Measurements from ENCODE around the gene PIGX. TPM values are rescaled to one million over a fixed set of nuclear protein-coding genes. Genes with fewer than 3 reads are reported as not detected.
"Not testable (repeated sequence)": the region's sequence is repeated elsewhere in the genome, so short reads cannot be mapped to it uniquely, and the experiment has no call there.

Gene PIGX
- total RNA-seq, 1 donor from 2014 or later = 35.1 TPM

- DNase-seq = no peak
These were observed 5.8 kb upstream of the PIGX start for GRCh38 chr3:196706327-196706726.

DNA sequence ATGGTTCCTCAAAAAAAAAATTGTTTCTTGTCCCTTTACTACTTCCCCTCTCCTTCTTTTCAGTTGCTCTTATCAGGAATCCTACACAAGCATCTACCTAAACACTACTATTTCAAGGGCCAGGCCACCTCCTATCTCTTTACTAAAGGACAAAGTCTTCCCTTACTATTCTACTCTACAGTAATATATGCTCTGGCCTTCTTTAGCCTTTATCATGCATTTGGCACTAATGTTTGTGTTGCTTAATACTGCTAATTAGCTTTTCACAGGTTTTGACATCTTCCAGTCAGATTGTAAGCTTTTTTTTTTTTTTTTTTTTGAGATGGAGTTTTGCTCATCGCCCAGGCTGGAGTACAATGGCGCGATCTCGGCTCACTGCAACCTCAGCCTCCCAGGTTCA lies 5.4 kb upstream of the PIGX start:
- DNase-seq = no peak

GRCh38 chr3:196707566-196707965 lies 4.6 kb upstream of the PIGX start:
- DNase-seq = no peak

- no peak for DNase-seq
These were observed 3.7 kb upstream of the PIGX start for GRCh38 chr3:196708467-196708866.

GRCh38 chr3:196712514-196713413 lies 587 bp downstream of the PIGX start:
- DNase-seq = peak; percentile 85

DNA sequence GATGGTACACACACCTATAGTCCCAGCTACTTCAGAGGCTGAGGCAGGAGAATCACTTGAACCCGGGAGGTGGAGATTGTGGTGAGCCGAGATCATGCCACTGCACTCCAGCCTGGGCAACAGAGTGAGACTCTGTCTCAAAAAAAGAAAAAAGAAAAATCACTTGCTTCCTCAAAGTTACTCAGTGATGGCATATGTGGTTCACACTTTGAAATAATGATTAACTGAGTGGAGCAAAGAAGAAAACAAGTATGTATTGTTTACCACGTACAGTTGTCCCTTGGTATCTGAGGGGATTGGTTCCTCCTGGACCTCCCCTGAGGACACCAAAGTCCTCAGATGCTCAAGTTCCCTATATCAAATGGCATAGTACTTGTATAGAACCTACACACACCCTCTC lies 5.0 kb downstream of the PIGX start:
- not testable (repeated sequence) for DNase-seq

GRCh38 chr3:196721097-196721496 lies 8.9 kb downstream of the PIGX start:
- no peak for DNase-seq

DNA sequence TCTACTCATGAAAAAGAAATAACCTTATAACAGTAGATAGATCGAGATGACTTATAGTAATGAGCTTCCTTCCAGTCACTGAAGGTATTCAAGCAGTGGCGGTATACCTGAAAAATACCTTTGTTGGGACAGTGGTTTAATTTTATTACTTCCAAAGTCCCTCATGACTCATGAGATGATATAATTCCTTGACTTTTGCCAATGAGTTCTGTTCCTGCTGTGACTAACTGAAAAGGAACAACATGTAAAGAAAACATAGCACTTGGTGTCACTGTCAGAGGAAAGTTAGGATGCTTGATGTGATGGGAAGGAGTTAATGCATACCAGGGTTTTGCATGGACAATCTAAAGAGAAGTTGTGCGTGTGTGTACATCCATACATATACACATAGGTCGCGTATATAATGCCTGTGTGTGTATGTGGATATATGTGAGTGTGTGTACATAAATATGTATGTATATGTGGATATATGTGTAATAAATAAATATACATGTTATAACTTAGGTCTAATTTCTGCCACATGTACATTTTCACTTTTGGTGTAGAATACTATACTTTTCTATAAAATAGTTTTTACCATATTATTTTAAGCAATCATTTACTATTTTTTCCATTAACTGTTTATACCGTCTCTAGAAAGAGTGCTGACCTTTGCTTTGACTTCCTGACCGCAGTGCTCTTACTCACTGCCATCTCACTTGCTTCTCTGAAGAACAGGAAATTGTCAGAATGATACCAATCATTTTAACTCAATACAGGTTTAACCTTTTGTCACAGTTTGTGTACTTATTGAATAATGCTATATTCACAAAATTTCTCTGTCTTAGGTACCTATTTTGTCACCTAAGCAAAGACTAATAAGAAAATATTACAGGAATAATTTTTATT lies 14.9 kb downstream of the PIGX start:
- no peak for DNase-seq

GRCh38 chr3:196735751-196736150 lies 23.6 kb downstream of the PIGX start:
- no peak for DNase-seq

- no peak for DNase-seq
These were observed 24.6 kb downstream of the PIGX start for GRCh38 chr3:196736670-196737374.

GRCh38 chr3:196737655-196738054 lies 25.5 kb downstream of the PIGX start:
- DNase-seq = no peak

DNA sequence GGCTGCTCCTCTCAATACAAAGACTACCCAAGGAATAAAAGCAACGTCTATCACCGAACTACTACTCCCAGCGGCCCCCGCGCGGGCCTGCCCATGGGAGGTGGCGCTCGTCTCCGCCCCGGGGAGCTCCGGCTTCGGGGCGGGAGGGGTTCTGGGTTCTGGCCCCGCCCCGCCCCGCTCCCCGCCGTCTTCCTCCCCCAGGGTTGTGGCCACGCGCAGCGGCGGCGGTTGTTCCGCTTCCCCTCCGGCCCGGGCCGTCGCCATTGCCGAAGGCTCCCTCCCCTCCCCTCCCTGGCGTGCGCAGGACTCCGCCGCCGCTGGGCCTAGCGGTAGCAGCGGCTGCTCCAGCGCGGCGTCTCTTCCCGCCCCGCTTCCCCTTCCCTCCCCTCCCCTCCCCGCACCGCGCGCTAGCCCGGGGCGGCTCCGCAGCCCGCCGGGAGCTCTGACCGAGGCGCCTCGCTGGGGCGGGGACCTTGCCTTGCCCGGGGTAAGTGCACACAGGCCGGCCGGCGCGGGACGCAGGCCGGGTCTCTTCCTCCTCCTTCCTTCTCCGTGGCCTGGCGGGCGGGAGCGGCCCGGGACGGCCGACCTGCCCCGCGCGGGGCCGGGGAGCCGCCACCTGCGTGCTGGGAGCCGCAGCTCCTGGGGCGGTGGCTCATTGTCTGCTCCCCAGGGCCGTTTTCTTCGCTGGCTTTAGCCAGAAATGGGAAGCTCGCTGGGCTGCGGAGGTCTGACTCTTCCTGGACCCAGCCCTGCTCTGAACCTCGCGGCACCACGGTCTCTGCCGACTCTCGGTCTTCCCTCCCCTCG lies 27.7 kb downstream of the PIGX start, which contains the start of gene PAK2:
PAK2 (plus strand) TSS at position 187 of the 810 bp plus-strand sequence. CDS start 42,790 bp downstream, outside the sequence.
- peak; percentile 95 for DNase-seq

GRCh38 chr3:196740481-196741248 lies 28.5 kb downstream of the PIGX start:
- peak; percentile 72 for DNase-seq

DNA sequence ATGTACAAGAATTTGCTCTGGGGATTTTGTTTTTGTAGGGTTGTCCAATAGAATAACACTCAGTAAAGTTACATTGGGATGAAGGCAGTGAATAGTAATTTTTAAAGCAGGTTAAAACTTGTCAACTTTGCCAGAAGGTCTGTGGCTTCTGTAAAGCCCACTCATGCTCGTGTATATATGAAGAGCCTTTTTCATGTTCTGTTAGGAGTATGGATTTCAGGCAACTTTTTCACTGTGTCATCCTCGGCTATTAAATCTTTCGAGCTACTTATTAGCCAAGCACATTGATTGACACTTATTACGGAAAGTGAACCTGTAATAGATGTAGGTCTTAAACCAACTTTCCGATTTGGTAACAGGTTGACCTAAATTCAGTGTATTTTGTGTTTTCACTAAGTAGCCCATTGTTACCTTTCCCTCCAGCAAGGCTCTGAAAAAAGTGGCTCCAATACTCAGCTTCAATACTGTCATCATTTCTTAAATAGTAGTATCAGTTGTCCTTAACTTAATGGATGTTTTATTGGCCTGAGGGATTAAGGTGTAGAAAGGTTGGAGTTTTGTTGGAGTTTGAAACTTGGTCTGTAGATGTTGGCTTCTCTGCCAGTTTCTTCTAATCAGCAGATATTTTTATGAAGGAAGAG lies 29.2 kb downstream of the PIGX start:
- DNase-seq = no peak

GRCh38 chr3:196743569-196743968 lies 31.4 kb downstream of the PIGX start:
- not testable (repeated sequence) for DNase-seq

DNA sequence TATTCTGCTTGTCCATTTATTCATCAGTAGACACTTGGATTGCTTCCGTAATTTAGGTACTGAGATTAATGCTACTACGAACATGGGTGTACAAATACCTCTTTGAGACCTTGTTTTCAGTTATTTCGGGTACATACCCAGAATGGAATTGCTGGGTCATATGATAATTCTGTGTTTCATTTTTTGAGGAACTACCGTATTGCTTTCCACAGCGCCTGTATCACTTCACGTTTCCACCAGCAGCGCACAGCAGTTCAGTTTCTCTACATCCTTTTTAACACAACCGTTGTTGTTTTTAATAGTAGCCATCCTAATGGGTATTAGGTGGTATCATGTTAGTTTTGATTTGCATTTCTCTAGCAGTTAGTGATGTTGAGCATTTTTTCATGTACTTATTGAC lies 36.9 kb downstream of the PIGX start:
- no peak for DNase-seq

GRCh38 chr3:196753201-196753600 lies 41.0 kb downstream of the PIGX start:
- no peak for DNase-seq

DNA sequence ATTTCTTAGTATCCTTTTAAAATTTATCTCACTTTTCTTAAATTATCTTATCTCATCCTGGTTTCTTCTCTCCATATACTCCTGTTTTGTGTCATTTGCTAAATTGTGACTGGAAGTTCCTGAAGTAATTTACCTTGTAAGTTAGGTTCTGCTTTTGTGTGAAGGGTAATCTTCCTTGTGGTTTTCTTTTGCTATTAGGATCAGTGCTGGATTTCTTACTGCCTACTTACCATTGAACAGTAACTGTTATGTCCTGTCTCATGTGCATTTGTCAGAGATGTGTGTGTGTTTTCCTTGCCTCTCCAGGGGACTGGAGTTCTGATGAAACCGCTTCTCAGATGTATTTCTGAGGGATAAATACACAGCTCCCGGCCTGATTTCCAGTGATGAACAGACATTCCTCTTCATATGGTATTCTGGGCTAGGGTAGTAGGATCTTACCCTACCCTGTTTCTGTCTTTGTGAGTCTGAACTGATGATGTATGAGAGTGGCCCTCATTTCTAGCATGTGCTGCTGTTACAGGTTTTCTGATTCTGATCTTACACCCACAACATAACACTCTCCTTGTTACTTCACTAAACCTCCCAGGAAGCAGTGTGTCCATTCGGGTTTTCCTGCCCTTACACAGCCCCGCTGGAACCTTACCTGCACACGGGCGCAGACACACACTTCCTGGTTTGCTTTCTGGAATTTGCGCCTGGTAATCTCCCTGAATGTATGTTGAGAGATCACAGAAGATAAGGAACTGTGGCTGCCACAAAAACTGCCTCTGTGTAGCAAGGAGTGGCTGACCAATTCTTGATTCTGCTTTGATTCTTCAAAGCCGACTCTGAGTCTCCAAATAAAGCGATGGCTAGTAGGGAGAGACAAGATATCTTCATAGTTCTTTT lies 42.2 kb downstream of the PIGX start:
- no peak for DNase-seq

- DNase-seq = no peak
These were observed 44.6 kb downstream of the PIGX start for GRCh38 chr3:196756732-196757131.

Data from tongue (tissue), 2 donors.